Panc1 (cell line): ENCODE measurements around the gene MS4A6E.

Experiments used
- POLR2AphosphoS5 ChIP-seq: IDR thresholded peaks from 2 replicates; pipeline ENCODE4 v1.6.1; 2012; ENCODE audit warnings: mild to moderate bottlenecking, low read depth, low read length, moderate library complexity
- SIN3A ChIP-seq: IDR thresholded peaks from 2 replicates; pipeline ENCODE4 v1.6.1; 2012; ENCODE audit warnings: low read depth, mild to moderate bottlenecking, low read length, moderate library complexity, borderline replicate concordance; ENCODE audit not compliant: insufficient read depth
- TCF7L2 ChIP-seq: IDR thresholded peaks from 2 replicates; pipeline ENCODE4 v1.6.1; 2011; ENCODE audit warnings: mild to moderate bottlenecking, low read depth, low read length, inconsistent platforms
- TF ChIP-seq, protein P1 (sequence below): fragments of 450-650 bp; IDR thresholded peaks from 2 replicates; pipeline ENCODE4 v1.5.1; 2017; ENCODE audit warnings: mild to moderate bottlenecking
- TF ChIP-seq, protein P2 (sequence below), 2 experiments: IDR thresholded peaks; 2 replicates each; pipeline ENCODE4 v1.6.1; 2011 to 2012; ENCODE audit warnings: low read depth in 2 of 2, control low read depth in 1 of 2, low read length in 1 of 2, mild to moderate bottlenecking in 1 of 2, moderate library complexity in 1 of 2; ENCODE audit not compliant: insufficient read depth in 1 of 2

DNA sequence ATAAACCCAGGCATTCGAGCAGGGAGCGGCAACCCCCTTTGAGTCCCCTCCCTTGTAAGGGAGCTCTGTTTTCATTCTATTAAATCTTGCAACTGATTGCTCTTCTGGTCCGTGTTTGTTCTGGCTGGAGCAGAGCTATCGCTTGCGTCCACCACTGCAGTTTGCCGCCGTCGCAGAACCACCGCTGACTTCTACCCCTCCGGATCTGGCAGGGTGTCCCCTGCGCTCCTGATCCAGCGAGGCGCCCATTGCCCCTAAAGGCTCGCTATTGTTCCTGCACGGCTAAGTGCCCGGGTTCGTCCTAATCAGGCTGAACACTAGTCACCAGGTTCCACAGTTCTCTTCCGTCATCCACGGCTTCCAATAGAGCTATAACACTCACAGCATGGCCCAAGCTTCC, 40.8 kb downstream of the MS4A6E start:
- TF ChIP-seq, protein P1, sequence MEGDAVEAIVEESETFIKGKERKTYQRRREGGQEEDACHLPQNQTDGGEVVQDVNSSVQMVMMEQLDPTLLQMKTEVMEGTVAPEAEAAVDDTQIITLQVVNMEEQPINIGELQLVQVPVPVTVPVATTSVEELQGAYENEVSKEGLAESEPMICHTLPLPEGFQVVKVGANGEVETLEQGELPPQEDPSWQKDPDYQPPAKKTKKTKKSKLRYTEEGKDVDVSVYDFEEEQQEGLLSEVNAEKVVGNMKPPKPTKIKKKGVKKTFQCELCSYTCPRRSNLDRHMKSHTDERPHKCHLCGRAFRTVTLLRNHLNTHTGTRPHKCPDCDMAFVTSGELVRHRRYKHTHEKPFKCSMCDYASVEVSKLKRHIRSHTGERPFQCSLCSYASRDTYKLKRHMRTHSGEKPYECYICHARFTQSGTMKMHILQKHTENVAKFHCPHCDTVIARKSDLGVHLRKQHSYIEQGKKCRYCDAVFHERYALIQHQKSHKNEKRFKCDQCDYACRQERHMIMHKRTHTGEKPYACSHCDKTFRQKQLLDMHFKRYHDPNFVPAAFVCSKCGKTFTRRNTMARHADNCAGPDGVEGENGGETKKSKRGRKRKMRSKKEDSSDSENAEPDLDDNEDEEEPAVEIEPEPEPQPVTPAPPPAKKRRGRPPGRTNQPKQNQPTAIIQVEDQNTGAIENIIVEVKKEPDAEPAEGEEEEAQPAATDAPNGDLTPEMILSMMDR: no peak
- no peak for TF ChIP-seq SIN3A
- TF ChIP-seq POLR2AphosphoS5: no peak
- TF ChIP-seq, protein P2, sequence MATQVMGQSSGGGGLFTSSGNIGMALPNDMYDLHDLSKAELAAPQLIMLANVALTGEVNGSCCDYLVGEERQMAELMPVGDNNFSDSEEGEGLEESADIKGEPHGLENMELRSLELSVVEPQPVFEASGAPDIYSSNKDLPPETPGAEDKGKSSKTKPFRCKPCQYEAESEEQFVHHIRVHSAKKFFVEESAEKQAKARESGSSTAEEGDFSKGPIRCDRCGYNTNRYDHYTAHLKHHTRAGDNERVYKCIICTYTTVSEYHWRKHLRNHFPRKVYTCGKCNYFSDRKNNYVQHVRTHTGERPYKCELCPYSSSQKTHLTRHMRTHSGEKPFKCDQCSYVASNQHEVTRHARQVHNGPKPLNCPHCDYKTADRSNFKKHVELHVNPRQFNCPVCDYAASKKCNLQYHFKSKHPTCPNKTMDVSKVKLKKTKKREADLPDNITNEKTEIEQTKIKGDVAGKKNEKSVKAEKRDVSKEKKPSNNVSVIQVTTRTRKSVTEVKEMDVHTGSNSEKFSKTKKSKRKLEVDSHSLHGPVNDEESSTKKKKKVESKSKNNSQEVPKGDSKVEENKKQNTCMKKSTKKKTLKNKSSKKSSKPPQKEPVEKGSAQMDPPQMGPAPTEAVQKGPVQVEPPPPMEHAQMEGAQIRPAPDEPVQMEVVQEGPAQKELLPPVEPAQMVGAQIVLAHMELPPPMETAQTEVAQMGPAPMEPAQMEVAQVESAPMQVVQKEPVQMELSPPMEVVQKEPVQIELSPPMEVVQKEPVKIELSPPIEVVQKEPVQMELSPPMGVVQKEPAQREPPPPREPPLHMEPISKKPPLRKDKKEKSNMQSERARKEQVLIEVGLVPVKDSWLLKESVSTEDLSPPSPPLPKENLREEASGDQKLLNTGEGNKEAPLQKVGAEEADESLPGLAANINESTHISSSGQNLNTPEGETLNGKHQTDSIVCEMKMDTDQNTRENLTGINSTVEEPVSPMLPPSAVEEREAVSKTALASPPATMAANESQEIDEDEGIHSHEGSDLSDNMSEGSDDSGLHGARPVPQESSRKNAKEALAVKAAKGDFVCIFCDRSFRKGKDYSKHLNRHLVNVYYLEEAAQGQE (IDR thresholded peaks at IDR 0.05; ENCODE audit: insufficient read depth in 1 of 2, low read depth in 2 of 2, low read length in 1 of 2): no peak
- TF ChIP-seq TCF7L2: no peak
